DMS153 (cell line): Measurements from ENCODE around the gene CRYBA4.

ENCODE experiments used
- DNase-seq: peaks from one replicate; lab custom pipeline; 2025; lab: John Stamatoyannopoulos, UW

CRYBA4 gene

GRCh38 chr22:26624803-26625202 lies 3.0 kb downstream of the CRYBA4 start:
- no peak for DNase-seq

GRCh38 chr22:26629988-26630761 lies 8.4 kb downstream of the CRYBA4 start:
- DNase-seq: no peak

GRCh38 chr22:26631282-26631681 lies 9.5 kb downstream of the CRYBA4 start:
- no peak for DNase-seq

GRCh38 chr22:26632422-26633155 lies 10.8 kb downstream of the CRYBA4 start:
- no peak for DNase-seq

GRCh38 chr22:26634189-26634588 lies 12.4 kb downstream of the CRYBA4 start:
- no peak for DNase-seq

- no peak for DNase-seq
These were observed 13.4 kb downstream of the CRYBA4 start for GRCh38 chr22:26635117-26635516.

- DNase-seq: no peak
These were observed 14.5 kb downstream of the CRYBA4 start for GRCh38 chr22:26636296-26636695.

- DNase-seq: peak; percentile 61
These were observed 21.0 kb downstream of the CRYBA4 start for GRCh38 chr22:26642465-26643417.

GRCh38 chr22:26643418-26644100 lies 21.8 kb downstream of the CRYBA4 start:
- DNase-seq: no peak

GRCh38 chr22:26646158-26646557 lies 24.4 kb downstream of the CRYBA4 start:
- no peak for DNase-seq

GRCh38 chr22:26648011-26648497 lies 26.3 kb downstream of the CRYBA4 start:
- DNase-seq: peak; percentile 97

GRCh38 chr22:26648528-26649388 lies 27.0 kb downstream of the CRYBA4 start:
- DNase-seq: no peak

GRCh38 chr22:26650722-26651421 lies 29.1 kb downstream of the CRYBA4 start:
- DNase-seq: no peak

- DNase-seq: no peak
These were observed 30.1 kb downstream of the CRYBA4 start for GRCh38 chr22:26651815-26652214.

GRCh38 chr22:26656891-26657851 lies 35.4 kb downstream of the CRYBA4 start, which contains the start of gene MIAT:
Gene MIAT (plus strand): TSS chr22:26657588.
- peak; percentile 37 for DNase-seq

GRCh38 chr22:26658161-26658560 lies 36.4 kb downstream of the CRYBA4 start:
- no peak for DNase-seq

GRCh38 chr22:26658671-26659478 lies 37.1 kb downstream of the CRYBA4 start:
- peak; percentile 86 for DNase-seq

GRCh38 chr22:26660356-26660755 lies 38.6 kb downstream of the CRYBA4 start:
- DNase-seq: no peak
